Measurements from ENCODE around the gene TMEM198. TPM values are rescaled to one million over a fixed set of nuclear protein-coding genes. Genes with fewer than 3 reads are reported as not detected.

The TMEM198 gene
- total and polyA plus RNA-seq, 2 donors (not counting 1 experiment from before 2014, with no cell fraction given): 0.39 to 1.1 TPM

DNA sequence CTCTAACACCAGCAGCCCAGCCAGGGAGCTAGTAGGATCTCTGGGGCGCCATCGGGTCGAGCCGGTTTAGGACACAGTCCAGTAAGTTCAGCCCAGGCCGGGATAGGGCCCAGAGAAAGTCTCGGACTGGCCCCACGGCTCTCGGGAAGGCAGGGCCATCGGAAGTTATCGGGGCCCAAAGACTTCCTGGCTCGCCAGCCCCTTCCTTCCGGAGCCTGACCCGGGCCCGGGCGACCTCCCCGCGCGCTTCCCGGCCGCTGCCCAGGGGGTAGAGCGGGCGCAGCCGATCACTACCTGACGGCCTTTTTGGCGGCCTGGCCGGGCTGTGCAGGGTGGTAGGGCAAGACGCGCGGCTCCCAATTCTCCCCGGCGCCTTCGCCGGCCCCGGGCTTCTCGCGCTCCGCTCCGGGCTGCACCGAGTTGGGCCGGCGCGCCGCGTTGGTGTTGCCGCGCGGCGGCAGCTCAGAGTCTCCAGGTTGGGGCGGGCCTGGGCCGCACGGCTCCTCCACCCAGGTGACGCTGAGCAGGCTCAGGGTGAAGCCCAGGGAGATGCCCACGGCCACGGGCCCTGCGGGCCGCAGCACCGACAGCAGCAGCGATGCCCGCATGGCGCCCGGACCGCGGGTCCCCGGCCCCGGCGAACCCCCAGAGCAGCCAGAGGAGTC, 765 bp upstream of the TMEM198 start:
- Mint-ChIP-seq H3K4me1 (peaks cover 24% of the 10 kb centered on the region), H3K4me3 (peak overlapping the region; percentile 80), H3K27me3 (peaks cover 36% of the 10 kb centered on the region), H3K9me3 (ENCODE audit: insufficient read depth) (no peaks in the 10 kb centered on the region), H3K27ac (peak overlapping the region; percentile 32)
- intact Hi-C loops (cut with micrococcal nuclease): loop anchor here (1.0 to 2.0 kb wide), 4 partner anchors 45 to 382 kb away; partner anchors contain the start of genes GMPPA and NHEJ1
- Histone ChIP-seq H3K9me3 (ENCODE audit: control extremely low read depth in 1 of 3, control insufficient read depth in 2 of 3, insufficient read depth in 1 of 3, low read length in 2 of 3) (peaks cover 0 to 26% (median 0%) of the 10 kb centered on the region in 3 donors), H3K9ac (ENCODE audit: low read length) (peak overlapping the region; percentile 70), H3K79me2 (ENCODE audit: control insufficient read depth, insufficient read depth, low read length) (no peaks in the 10 kb centered on the region), H3K36me3 (replicated peaks in 1 of 2; ENCODE audit: control extremely low read depth in 1 of 2, control insufficient read depth in 1 of 2, extremely low read depth in 1 of 2, insufficient read depth in 2 of 2, low read length in 1 of 2) (no peaks in the 10 kb centered on the region), H3K27ac (ENCODE audit: low read length in 2 of 2) (peak overlapping the region in 1 of 2 donors; percentile 35), H3K4me2 (replicated peaks; ENCODE audit: low read depth, low read length, poor library complexity, severe bottlenecking) (peak overlapping the region; percentile 98), H3K4me3 (ENCODE audit: control extremely low read depth in 1 of 5, extremely low read depth in 1 of 5, insufficient read depth in 1 of 5, low read depth in 2 of 5, low read length in 4 of 5) (peak overlapping the region in 4 of 5 experiments; percentile 63 to 78 (median 67)), H2AFZ (ENCODE audit: insufficient read depth, low read depth, low read length, poor library complexity, severe bottlenecking) (peak overlapping the region; percentile 86), H3K4me1 (ENCODE audit: control insufficient read depth in 2 of 2, insufficient read depth in 2 of 2, low read length in 2 of 2) (peaks cover 29 to 31% of the 10 kb centered on the region in 2 donors), H4K20me1 (ENCODE audit: control insufficient read depth, insufficient read depth, low read length, poor library complexity, severe bottlenecking) (no peaks in the 10 kb centered on the region), H3K27me3 (replicated peaks in 1 of 4; ENCODE audit: control extremely low read depth in 1 of 4, control insufficient read depth in 3 of 4, insufficient read depth in 4 of 4, low read length in 3 of 4) (peaks cover 0 to 86% (median 21%) of the 10 kb centered on the region in 4 experiments)
- ATAC-seq (ENCODE audit: low read depth) (peak; percentile 28), DNase-seq (peak; percentile 45)
- ChIA-PET CTCF (interaction anchor here (1.0 to 3.5 kb wide), 9 partner anchors 9 to 146 kb away, joined by 3 to 29 read pairs (median 5); no protein-coding TSS in a partner anchor), POLR2A (interaction anchor here (1.0 to 1.3 kb wide), 2 partner anchors 10 to 288 kb away, joined by 4 read pairs; no protein-coding TSS in a partner anchor)
- under 1% methylated on average over 66 of the region's 66 CpGs for WGBS (ENCODE audit: insufficient coverage)
- TF ChIP-seq EZH2 (IDR thresholded peaks at IDR 0.05; ENCODE audit: borderline replicate concordance, insufficient read depth, low read depth, low read length, poor library complexity, severe bottlenecking): no peak
- TF ChIP-seq, protein P1, sequence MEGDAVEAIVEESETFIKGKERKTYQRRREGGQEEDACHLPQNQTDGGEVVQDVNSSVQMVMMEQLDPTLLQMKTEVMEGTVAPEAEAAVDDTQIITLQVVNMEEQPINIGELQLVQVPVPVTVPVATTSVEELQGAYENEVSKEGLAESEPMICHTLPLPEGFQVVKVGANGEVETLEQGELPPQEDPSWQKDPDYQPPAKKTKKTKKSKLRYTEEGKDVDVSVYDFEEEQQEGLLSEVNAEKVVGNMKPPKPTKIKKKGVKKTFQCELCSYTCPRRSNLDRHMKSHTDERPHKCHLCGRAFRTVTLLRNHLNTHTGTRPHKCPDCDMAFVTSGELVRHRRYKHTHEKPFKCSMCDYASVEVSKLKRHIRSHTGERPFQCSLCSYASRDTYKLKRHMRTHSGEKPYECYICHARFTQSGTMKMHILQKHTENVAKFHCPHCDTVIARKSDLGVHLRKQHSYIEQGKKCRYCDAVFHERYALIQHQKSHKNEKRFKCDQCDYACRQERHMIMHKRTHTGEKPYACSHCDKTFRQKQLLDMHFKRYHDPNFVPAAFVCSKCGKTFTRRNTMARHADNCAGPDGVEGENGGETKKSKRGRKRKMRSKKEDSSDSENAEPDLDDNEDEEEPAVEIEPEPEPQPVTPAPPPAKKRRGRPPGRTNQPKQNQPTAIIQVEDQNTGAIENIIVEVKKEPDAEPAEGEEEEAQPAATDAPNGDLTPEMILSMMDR (IDR thresholded peaks at IDR 0.05): peak; percentile 13

DNA sequence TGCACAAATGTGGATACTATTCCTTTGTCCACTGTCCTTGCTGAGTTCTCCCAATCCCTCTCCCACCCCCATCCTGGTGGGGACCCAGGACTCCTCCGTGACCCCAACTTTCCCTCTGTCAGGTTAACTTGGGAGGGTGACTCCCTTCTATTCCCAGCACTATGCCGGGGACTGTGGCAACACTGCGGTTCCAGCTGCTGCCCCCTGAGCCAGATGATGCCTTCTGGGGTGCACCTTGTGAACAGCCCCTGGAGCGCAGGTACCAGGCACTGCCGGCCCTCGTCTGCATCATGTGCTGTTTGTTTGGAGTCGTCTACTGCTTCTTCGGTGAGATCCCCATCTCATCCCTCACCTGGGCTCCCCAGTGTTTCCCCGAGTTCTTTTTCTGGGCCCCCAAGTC, 739 bp downstream of the TMEM198 start:
- Mint-ChIP-seq H3K27me3 (peaks cover 48% of the 10 kb centered on the region), H3K4me1 (peaks cover 24% of the 10 kb centered on the region), H3K4me3 (peak overlapping the region; percentile 83), H3K27ac (peak overlapping the region; percentile 50), H3K9me3 (ENCODE audit: insufficient read depth) (no peaks in the 10 kb centered on the region)
- Histone ChIP-seq H3K27ac (ENCODE audit: low read length in 2 of 2) (no peak overlapping the region), H3K9me3 (ENCODE audit: control extremely low read depth in 1 of 3, control insufficient read depth in 2 of 3, insufficient read depth in 1 of 3, low read length in 2 of 3) (peaks cover 0 to 28% (median 0%) of the 10 kb centered on the region in 3 donors), H4K20me1 (ENCODE audit: control insufficient read depth, insufficient read depth, low read length, poor library complexity, severe bottlenecking) (no peaks in the 10 kb centered on the region), H3K27me3 (replicated peaks in 1 of 4; ENCODE audit: control extremely low read depth in 1 of 4, control insufficient read depth in 3 of 4, insufficient read depth in 4 of 4, low read length in 3 of 4) (peaks cover 0 to 82% (median 21%) of the 10 kb centered on the region in 4 experiments), H3K9ac (ENCODE audit: low read length) (no peak overlapping the region), H3K4me2 (replicated peaks; ENCODE audit: low read depth, low read length, poor library complexity, severe bottlenecking) (peak overlapping the region; percentile 98), H3K4me1 (ENCODE audit: control insufficient read depth in 2 of 2, insufficient read depth in 2 of 2, low read length in 2 of 2) (peaks cover 29 to 31% of the 10 kb centered on the region in 2 donors), H3K79me2 (ENCODE audit: control insufficient read depth, insufficient read depth, low read length) (no peaks in the 10 kb centered on the region), H3K4me3 (ENCODE audit: control extremely low read depth in 1 of 5, extremely low read depth in 1 of 5, insufficient read depth in 1 of 5, low read depth in 2 of 5, low read length in 4 of 5) (peak overlapping the region in 2 of 5 experiments; percentile 63 to 78), H3K36me3 (replicated peaks in 1 of 2; ENCODE audit: control extremely low read depth in 1 of 2, control insufficient read depth in 1 of 2, extremely low read depth in 1 of 2, insufficient read depth in 2 of 2, low read length in 1 of 2) (no peaks in the 10 kb centered on the region), H2AFZ (ENCODE audit: insufficient read depth, low read depth, low read length, poor library complexity, severe bottlenecking) (no peak overlapping the region)
- WGBS (ENCODE audit: insufficient coverage): 33% methylated on average over 6 of the region's 9 CpGs
- CTCF ChIA-PET: interaction anchor here (1.4 to 1.5 kb wide), 2 partner anchors 53 to 145 kb away, joined by 3 to 4 read pairs; partner anchors contain the start of gene STK11IP
- TF ChIP-seq, protein P1 (IDR thresholded peaks at IDR 0.05): no peak
- TF ChIP-seq EZH2 (IDR thresholded peaks at IDR 0.05; ENCODE audit: borderline replicate concordance, insufficient read depth, low read depth, low read length, poor library complexity, severe bottlenecking): no peak
- ATAC-seq (ENCODE audit: low read depth) (no peak), DNase-seq (no peak)
- POLR2A ChIA-PET: no interaction called here
- intact Hi-C loops (cut with micrococcal nuclease): loop anchor here (1.0 kb wide), 1 partner anchor 8 kb away; no protein-coding TSS in a partner anchor

Data from B cell (primary cell).